Stimulated activated CD4-positive, alpha-beta T cell treated with anti-CD3 and anti-CD28 coated beads, Interleukin-15, amount 100 ng/mL, for 24 hours (primary cell): ENCODE data around the gene CCNG2.

ENCODE experiments used
- DNase-seq: peaks from one replicate; pipeline ENCODE4 v3.0.0-alpha.2; 2020

Gene CCNG2

DNA sequence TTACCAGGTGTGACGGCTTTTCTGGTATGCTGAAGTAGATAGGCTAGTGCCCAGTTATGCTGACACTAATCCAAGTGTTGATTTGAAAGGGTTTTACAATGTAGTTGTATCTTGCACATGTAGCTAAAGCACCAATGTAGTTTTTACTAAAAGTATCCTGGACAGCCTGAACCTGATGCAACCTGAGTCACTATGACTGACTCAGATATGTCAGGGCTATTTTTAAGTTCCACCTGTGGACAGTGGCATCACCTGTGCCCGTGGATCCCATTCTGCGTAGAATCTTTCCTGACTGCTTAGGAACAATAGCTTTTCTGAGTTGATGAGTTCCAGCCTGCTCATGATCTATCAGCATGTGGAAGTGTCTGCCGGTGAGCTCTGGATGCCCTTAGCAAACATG, 58.1 kb downstream of the CCNG2 start:
- no peak for DNase-seq

DNA sequence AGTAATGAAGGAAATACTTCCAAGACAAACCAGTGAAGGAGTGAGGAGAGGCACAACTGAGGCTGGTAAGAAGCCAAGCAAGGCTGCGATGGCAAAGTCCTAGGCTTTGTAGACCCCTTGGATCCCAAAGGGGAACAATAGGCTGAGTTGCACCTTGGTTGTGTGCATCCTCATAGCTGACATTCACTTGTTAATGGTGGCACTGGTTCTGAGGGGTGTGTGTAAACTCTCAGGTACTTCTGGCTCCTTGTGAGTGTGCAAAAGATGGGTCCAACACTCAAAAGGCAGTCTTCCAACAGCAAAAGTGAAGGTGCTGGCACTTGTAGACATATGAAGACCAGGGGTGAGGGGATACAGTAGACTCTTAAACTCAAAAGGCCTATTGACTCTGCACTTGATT, 60.5 kb downstream of the CCNG2 start:
- no peak for DNase-seq

DNA sequence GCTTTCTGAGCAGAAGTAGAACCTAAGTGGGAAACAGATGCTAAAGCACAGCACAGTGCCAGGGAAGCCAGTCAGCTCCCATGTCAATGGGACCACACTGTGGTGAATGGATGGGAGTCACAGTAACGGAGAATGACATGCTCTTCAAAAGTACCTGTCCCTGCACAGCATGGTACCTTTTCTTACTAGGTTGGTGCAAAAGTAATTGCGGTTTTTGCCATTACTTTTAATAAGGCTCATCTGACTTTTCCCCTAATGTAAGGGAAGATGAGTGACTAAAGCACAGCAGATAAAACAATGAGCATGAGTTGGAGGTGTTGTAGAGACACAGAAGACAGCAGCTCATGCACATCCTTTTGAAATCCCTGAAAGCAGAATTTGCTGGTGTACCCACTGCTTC, 62.3 kb downstream of the CCNG2 start:
- DNase-seq, result no peak
